ENCODE data around the gene NIPAL3. TPM values are rescaled to one million over a fixed set of nuclear protein-coding genes. Genes with fewer than 3 reads are reported as not detected.

Gene NIPAL3
- total and polyA plus RNA-seq, 2 donors (not counting 3 experiments of a cell fraction or from before 2014, with no cell fraction given) = 15.5 to 16.0 TPM

DNA sequence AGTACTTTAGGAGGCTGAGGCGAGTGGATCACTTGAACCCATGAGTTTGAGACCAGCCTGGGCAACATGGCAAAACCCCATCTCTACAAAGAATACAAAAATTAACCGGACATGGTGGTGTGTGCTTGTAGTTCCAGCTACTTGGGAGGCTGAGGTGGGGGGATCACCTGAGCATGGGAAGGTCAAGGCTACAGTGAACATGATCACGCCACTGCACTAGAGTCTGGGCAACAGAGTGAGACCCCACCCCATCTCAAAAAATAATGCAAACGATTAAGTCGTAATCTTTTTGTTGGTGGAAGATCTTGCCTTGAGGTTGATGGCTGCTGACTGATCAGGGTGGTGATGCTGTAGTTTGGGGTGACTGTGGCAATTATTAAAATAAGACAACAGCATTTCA is 93.3 kb downstream of the NIPAL3 start:
- DNase-seq (ENCODE audit: low read depth, low spot score) = no peak
- H3K79me2 ChIP-seq (ENCODE audit: control insufficient read depth, insufficient read depth, low read length) = no peaks in the 10 kb centered on the region
- dilution Hi-C loops (cut with MboI; ENCODE audit: extremely low pct_ligation_motif_present, low sequenced_read_pairs) (no loop called here), intact Hi-C loops (cut with micrococcal nuclease) (no loop called here)
- FAIRE-seq = no peak
- H3K9ac ChIP-seq (replicated peaks; ENCODE audit: extremely low read depth, insufficient read depth, low read length) = no peak overlapping the region
- H3K4me3 ChIP-seq (replicated peaks in 1 of 3; ENCODE audit: insufficient read depth in 1 of 3, low read depth in 1 of 3, low read length in 3 of 3) = no peak overlapping the region
- no peaks in the 10 kb centered on the region for H3K4me1 ChIP-seq (ENCODE audit: control insufficient read depth, extremely low read depth, insufficient read depth, low read length)
- no peaks in the 10 kb centered on the region for H3K9me1 ChIP-seq (replicated peaks; ENCODE audit: control insufficient read depth, extremely low read depth, insufficient read depth, low read length)
- H3K9me3 ChIP-seq (replicated peaks; ENCODE audit: control insufficient read depth, insufficient read depth, low read length) = no peaks in the 10 kb centered on the region
- ChIA-PET POLR2A (no interaction called here), CTCF (interaction anchor here (1.8 kb wide), 1 partner anchor 18 kb away, joined by 4 read pairs; no protein-coding TSS in a partner anchor)
- BruUV-seq (replicated peaks) = no TSS peak
- H2AFZ ChIP-seq (ENCODE audit: low read depth, low read length) = no peak overlapping the region
- H3K4me2 ChIP-seq (ENCODE audit: insufficient read depth, low read length) = no peak overlapping the region
- H4K20me1 ChIP-seq (replicated peaks; ENCODE audit: control insufficient read depth, extremely low read depth, insufficient read depth, low read length) = no peaks in the 10 kb centered on the region
- TF ChIP-seq POLR2AphosphoS5 (IDR thresholded peaks at IDR 0.05; ENCODE audit: insufficient read depth, low read depth, low read length) = no peak
- no peak for TF ChIP-seq JUN (IDR thresholded peaks at IDR 0.05; ENCODE audit: borderline replicate concordance, insufficient read depth, insufficient read length, low read depth)
- TF ChIP-seq, protein P1, sequence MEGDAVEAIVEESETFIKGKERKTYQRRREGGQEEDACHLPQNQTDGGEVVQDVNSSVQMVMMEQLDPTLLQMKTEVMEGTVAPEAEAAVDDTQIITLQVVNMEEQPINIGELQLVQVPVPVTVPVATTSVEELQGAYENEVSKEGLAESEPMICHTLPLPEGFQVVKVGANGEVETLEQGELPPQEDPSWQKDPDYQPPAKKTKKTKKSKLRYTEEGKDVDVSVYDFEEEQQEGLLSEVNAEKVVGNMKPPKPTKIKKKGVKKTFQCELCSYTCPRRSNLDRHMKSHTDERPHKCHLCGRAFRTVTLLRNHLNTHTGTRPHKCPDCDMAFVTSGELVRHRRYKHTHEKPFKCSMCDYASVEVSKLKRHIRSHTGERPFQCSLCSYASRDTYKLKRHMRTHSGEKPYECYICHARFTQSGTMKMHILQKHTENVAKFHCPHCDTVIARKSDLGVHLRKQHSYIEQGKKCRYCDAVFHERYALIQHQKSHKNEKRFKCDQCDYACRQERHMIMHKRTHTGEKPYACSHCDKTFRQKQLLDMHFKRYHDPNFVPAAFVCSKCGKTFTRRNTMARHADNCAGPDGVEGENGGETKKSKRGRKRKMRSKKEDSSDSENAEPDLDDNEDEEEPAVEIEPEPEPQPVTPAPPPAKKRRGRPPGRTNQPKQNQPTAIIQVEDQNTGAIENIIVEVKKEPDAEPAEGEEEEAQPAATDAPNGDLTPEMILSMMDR (IDR thresholded peaks at IDR 0.05; ENCODE audit: extremely low read depth in 1 of 2, insufficient read depth in 1 of 2, low read depth in 1 of 2, low read length in 2 of 2) = no peak
- TF ChIP-seq POLR2A (IDR thresholded peaks at IDR 0.05; ENCODE audit: low read depth, low read length) = no peak
- TF ChIP-seq GATA2 (IDR thresholded peaks at IDR 0.05; ENCODE audit: insufficient read depth, insufficient read length, low read depth, low read length) = no peak
- TF ChIP-seq EZH2 (IDR thresholded peaks at IDR 0.05; ENCODE audit: borderline replicate concordance, low read depth, low read length, severe bottlenecking) = no peak
- TF ChIP-seq, protein P2, sequence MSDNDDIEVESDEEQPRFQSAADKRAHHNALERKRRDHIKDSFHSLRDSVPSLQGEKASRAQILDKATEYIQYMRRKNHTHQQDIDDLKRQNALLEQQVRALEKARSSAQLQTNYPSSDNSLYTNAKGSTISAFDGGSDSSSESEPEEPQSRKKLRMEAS (IDR thresholded peaks at IDR 0.05; ENCODE audit: insufficient read depth, insufficient read length) = no peak
- TF ChIP-seq FOS (IDR thresholded peaks at IDR 0.05; ENCODE audit: borderline replicate concordance, insufficient read depth, low read length) = no peak
- no peak overlapping the region for H3K27ac ChIP-seq (ENCODE audit: insufficient read depth, low read depth, low read length)
- H3K27me3 ChIP-seq (ENCODE audit: control insufficient read depth in 2 of 2, insufficient read depth in 2 of 2, low read length in 2 of 2) = peaks cover 0 to 4% of the 10 kb centered on the region in 2 experiments
- no peaks in the 10 kb centered on the region for H3K36me3 ChIP-seq (ENCODE audit: control insufficient read depth in 2 of 2, extremely low read depth in 1 of 2, insufficient read depth in 2 of 2, low read length in 2 of 2)
